GM18508 (cell line): Measurements from ENCODE around the gene SULT6B1.
"Not testable (repeated sequence)": the region's sequence is repeated elsewhere in the genome, so short reads cannot be mapped to it uniquely, and the experiment has no call there.

Experiments used
- ATAC-seq: cut with Tn5 transposase; IDR thresholded peaks from one replicate; pipeline ENCODE4 v1.9.1; 2021; ENCODE audit warnings: moderate number of reproducible peaks; ENCODE audit not compliant: insufficient read depth, unreplicated experiment

Gene SULT6B1

GRCh38 chr2:37188570-37188969, at the start of gene SULT6B1:
SULT6B1 (minus strand) TSS chr2:37188670; CDS start chr2:37188640, 30 bp downstream.
- no peak for ATAC-seq

- peak; percentile 14 for ATAC-seq
These were observed 43.9 kb upstream of the SULT6B1 start for GRCh38 chr2:37232131-37232933.

- peak; percentile 80 for ATAC-seq
These were observed 43.0 kb upstream of the SULT6B1 start, which contains the start of the genes CEBPZ and NDUFAF7 for GRCh38 chr2:37231241-37232130. CEBPZ (minus strand) TSS chr2:37231596; CDS start chr2:37231567, 29 bp downstream. NDUFAF7 (plus strand) TSS chr2:37231658; CDS start chr2:37231706, 48 bp downstream.

- ATAC-seq, result no peak
These were observed 42.1 kb upstream of the SULT6B1 start for GRCh38 chr2:37230581-37230980.

GRCh38 chr2:37228788-37229187, 40.3 kb upstream of the SULT6B1 start:
- ATAC-seq, result no peak

GRCh38 chr2:37226863-37227262, 38.4 kb upstream of the SULT6B1 start:
- no peak for ATAC-seq

- ATAC-seq, result not testable (repeated sequence)
These were observed 36.7 kb upstream of the SULT6B1 start for GRCh38 chr2:37225129-37225528.

- ATAC-seq, result no peak
These were observed 35.6 kb upstream of the SULT6B1 start for GRCh38 chr2:37224063-37224462.

GRCh38 chr2:37223131-37223530, 34.7 kb upstream of the SULT6B1 start:
- no peak for ATAC-seq

GRCh38 chr2:37219046-37219445, 30.6 kb upstream of the SULT6B1 start:
- no peak for ATAC-seq

GRCh38 chr2:37215250-37215649, 26.8 kb upstream of the SULT6B1 start:
- ATAC-seq, result no peak

GRCh38 chr2:37211939-37212338, 23.5 kb upstream of the SULT6B1 start:
- ATAC-seq, result no peak

- no peak for ATAC-seq
These were observed 22.7 kb upstream of the SULT6B1 start for GRCh38 chr2:37211212-37211611.

- ATAC-seq, result not testable (repeated sequence)
These were observed 18.3 kb upstream of the SULT6B1 start for GRCh38 chr2:37206760-37207159.

GRCh38 chr2:37205689-37206341, 17.3 kb upstream of the SULT6B1 start:
- ATAC-seq, result no peak

GRCh38 chr2:37205071-37205661, 16.7 kb upstream of the SULT6B1 start:
- ATAC-seq, result not testable (repeated sequence)

GRCh38 chr2:37203708-37204107, 15.2 kb upstream of the SULT6B1 start:
- no peak for ATAC-seq

- ATAC-seq, result no peak
These were observed 13.3 kb upstream of the SULT6B1 start for GRCh38 chr2:37201766-37202165.

GRCh38 chr2:37201208-37201607, 12.7 kb upstream of the SULT6B1 start:
- ATAC-seq, result no peak

- no peak for ATAC-seq
These were observed 10.2 kb upstream of the SULT6B1 start for GRCh38 chr2:37198681-37199065.
